SK-N-SH treated with all-trans-retinoic acid at 6 μM for 48 hours (cell line): ENCODE results near the gene COMMD2.
A peak's percentile ranks its signal among the peaks of the same experiment; 100 is the strongest.

Experiments used
- ATAC-seq: fragments of 200-7000 bp; cut with Tn5 transposase; 3 replicates; pipeline ENCODE4 v1.9.1; 2020; ENCODE audit warnings: mild to moderate bottlenecking, moderate library complexity
- CSDC2 ChIP-seq: fragments of 250-450 bp; sonication (Bioruptor Pico); IDR thresholded peaks from 2 replicates; pipeline ENCODE4 v1.5.0; 2020; ENCODE audit warnings: mild to moderate bottlenecking, moderate library complexity
- ESRRG ChIP-seq: fragments of 250-450 bp; sonication (Bioruptor Pico); IDR thresholded peaks from 2 replicates; pipeline ENCODE4 v1.6.1; 2021; ENCODE audit warnings: mild to moderate bottlenecking
- OSR1 ChIP-seq: fragments of 250-450 bp; sonication (Bioruptor Pico); IDR thresholded peaks from 2 replicates; pipeline ENCODE4 v1.8.0; 2022; ENCODE audit warnings: moderate library complexity, mild to moderate bottlenecking, inconsistent platforms
- PPARA ChIP-seq: fragments of 250-450 bp; sonication (Bioruptor Pico); IDR thresholded peaks from 2 replicates; pipeline ENCODE4 v1.5.0; 2020; ENCODE audit warnings: mild to moderate bottlenecking, borderline replicate concordance
- SNAI2 ChIP-seq: fragments of 250-450 bp; sonication (Bioruptor Pico); IDR thresholded peaks from 2 replicates; pipeline ENCODE4 v1.5.0; 2020; ENCODE audit warnings: mild to moderate bottlenecking, moderate library complexity
- TCF4 ChIP-seq: fragments of 250-450 bp; sonication (Bioruptor Pico); IDR thresholded peaks from 2 replicates; pipeline ENCODE4 v1.8.0; 2021; ENCODE audit warnings: mild to moderate bottlenecking, moderate library complexity, borderline replicate concordance
- TOX ChIP-seq: fragments of 250-450 bp; sonication (Bioruptor Pico); IDR thresholded peaks from 2 replicates; pipeline ENCODE4 v1.8.0; 2021; ENCODE audit warnings: mild to moderate bottlenecking, moderate library complexity, borderline replicate concordance
- ZC3H10 ChIP-seq: fragments of 250-450 bp; sonication (Bioruptor Pico); IDR thresholded peaks from 2 replicates; pipeline ENCODE4 v1.5.1; 2021; ENCODE audit warnings: mild to moderate bottlenecking, moderate library complexity
- ZFP30 ChIP-seq: fragments of 450-650 bp; formaldehyde crosslinking; IDR thresholded peaks from 2 replicates; pipeline ENCODE4 v1.5.0; 2022; ENCODE audit warnings: mild to moderate bottlenecking, moderate library complexity
- ZNF565 ChIP-seq: fragments of 450-650 bp; formaldehyde crosslinking; conservative IDR thresholded peaks from 2 replicates; pipeline ENCODE4 v1.5.0; 2020; ENCODE audit warnings: low read depth, mild to moderate bottlenecking, moderate library complexity
- ZNF70 ChIP-seq: fragments of 450-650 bp; formaldehyde crosslinking; IDR thresholded peaks from 2 replicates; pipeline ENCODE4 v1.5.0; 2020; ENCODE audit warnings: mild to moderate bottlenecking, moderate library complexity
- ZNF8 ChIP-seq: fragments of 450-650 bp; formaldehyde crosslinking; IDR thresholded peaks from 2 replicates; pipeline ENCODE4 v1.5.0; 2020; ENCODE audit warnings: mild to moderate bottlenecking, moderate library complexity
- TF ChIP-seq, protein P1 (sequence below): fragments of 250-450 bp; sonication (Bioruptor Pico); IDR thresholded peaks from 2 replicates; pipeline ENCODE4 v1.8.0; 2021; ENCODE audit warnings: low read depth, mild to moderate bottlenecking, moderate library complexity, borderline replicate concordance
- TF ChIP-seq, protein P2 (sequence below): fragments of 250-450 bp; sonication (Bioruptor Pico); IDR thresholded peaks from 2 replicates; pipeline ENCODE4 v1.5.0; 2020; ENCODE audit warnings: mild to moderate bottlenecking, moderate library complexity
- TF ChIP-seq, protein P3 (sequence below): fragments of 250-450 bp; sonication (Bioruptor Pico); IDR thresholded peaks from 2 replicates; pipeline ENCODE4 v1.5.1; 2021; ENCODE audit warnings: mild to moderate bottlenecking, moderate library complexity
- TF ChIP-seq, protein P4 (sequence below): fragments of 250-450 bp; sonication (Bioruptor Pico); IDR thresholded peaks from 2 replicates; pipeline ENCODE4 v1.5.1; 2020; ENCODE audit warnings: low read depth, mild to moderate bottlenecking, moderate library complexity

The COMMD2 gene

DNA sequence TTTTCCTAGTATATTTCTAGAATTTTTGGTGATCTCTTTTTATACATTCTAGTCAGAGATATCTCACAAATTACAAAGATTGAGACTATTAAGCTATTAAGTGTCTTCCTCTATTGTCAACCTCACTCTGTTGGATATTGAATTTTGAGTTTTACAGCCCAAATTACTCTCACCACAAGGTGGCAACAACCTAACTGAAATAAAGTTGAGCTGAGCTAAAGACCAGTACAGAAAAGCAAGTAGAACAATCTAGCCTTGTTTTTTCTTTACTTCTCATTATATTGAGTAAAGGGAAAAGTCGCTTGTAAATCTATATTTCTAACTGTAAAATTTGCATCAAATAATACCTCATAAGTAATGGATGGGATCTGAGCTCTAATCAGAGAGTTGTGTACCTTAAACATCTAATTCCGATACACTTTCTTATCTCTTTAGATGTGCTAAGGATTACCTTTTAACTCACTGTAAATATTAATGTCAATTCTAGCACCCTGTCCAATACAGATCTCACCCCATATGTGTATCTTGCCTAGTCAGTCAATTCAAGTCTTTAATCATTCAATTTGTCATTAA, 13.6 kb upstream of the COMMD2 start:
- TF ChIP-seq PPARA (CRISPR knock-in tag) (no peak), ZFP30 (CRISPR knock-in tag) (no peak), ZNF70 (no peak), TCF4 (no peak), ZC3H10 (CRISPR knock-in tag) (no peak), ZNF565 (CRISPR knock-in tag) (no peak), CSDC2 (CRISPR knock-in tag) (no peak)
- TF ChIP-seq, protein P1, sequence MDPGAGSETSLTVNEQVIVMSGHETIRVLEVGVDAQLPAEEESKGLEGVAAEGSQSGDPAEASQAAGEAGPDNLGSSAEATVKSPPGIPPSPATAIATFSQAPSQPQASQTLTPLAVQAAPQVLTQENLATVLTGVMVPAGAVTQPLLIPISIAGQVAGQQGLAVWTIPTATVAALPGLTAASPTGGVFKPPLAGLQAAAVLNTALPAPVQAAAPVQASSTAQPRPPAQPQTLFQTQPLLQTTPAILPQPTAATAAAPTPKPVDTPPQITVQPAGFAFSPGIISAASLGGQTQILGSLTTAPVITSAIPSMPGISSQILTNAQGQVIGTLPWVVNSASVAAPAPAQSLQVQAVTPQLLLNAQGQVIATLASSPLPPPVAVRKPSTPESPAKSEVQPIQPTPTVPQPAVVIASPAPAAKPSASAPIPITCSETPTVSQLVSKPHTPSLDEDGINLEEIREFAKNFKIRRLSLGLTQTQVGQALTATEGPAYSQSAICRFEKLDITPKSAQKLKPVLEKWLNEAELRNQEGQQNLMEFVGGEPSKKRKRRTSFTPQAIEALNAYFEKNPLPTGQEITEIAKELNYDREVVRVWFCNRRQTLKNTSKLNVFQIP: no peak
- TF ChIP-seq, protein P2, sequence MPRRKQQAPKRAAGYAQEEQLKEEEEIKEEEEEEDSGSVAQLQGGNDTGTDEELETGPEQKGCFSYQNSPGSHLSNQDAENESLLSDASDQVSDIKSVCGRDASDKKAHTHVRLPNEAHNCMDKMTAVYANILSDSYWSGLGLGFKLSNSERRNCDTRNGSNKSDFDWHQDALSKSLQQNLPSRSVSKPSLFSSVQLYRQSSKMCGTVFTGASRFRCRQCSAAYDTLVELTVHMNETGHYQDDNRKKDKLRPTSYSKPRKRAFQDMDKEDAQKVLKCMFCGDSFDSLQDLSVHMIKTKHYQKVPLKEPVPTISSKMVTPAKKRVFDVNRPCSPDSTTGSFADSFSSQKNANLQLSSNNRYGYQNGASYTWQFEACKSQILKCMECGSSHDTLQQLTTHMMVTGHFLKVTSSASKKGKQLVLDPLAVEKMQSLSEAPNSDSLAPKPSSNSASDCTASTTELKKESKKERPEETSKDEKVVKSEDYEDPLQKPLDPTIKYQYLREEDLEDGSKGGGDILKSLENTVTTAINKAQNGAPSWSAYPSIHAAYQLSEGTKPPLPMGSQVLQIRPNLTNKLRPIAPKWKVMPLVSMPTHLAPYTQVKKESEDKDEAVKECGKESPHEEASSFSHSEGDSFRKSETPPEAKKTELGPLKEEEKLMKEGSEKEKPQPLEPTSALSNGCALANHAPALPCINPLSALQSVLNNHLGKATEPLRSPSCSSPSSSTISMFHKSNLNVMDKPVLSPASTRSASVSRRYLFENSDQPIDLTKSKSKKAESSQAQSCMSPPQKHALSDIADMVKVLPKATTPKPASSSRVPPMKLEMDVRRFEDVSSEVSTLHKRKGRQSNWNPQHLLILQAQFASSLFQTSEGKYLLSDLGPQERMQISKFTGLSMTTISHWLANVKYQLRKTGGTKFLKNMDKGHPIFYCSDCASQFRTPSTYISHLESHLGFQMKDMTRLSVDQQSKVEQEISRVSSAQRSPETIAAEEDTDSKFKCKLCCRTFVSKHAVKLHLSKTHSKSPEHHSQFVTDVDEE (CRISPR knock-in tag): no peak
- TF ChIP-seq, protein P3, sequence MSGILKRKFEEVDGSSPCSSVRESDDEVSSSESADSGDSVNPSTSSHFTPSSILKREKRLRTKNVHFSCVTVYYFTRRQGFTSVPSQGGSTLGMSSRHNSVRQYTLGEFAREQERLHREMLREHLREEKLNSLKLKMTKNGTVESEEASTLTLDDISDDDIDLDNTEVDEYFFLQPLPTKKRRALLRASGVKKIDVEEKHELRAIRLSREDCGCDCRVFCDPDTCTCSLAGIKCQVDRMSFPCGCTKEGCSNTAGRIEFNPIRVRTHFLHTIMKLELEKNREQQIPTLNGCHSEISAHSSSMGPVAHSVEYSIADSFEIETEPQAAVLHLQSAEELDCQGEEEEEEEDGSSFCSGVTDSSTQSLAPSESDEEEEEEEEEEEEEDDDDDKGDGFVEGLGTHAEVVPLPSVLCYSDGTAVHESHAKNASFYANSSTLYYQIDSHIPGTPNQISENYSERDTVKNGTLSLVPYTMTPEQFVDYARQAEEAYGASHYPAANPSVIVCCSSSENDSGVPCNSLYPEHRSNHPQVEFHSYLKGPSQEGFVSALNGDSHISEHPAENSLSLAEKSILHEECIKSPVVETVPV (CRISPR knock-in tag): no peak
- TF ChIP-seq, protein P4, sequence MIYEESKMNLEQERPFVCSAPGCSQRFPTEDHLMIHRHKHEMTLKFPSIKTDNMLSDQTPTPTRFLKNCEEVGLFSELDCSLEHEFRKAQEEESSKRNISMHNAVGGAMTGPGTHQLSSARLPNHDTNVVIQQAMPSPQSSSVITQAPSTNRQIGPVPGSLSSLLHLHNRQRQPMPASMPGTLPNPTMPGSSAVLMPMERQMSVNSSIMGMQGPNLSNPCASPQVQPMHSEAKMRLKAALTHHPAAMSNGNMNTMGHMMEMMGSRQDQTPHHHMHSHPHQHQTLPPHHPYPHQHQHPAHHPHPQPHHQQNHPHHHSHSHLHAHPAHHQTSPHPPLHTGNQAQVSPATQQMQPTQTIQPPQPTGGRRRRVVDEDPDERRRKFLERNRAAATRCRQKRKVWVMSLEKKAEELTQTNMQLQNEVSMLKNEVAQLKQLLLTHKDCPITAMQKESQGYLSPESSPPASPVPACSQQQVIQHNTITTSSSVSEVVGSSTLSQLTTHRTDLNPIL (CRISPR knock-in tag): no peak
- TF ChIP-seq, all 23 proteins: peak for 0
- ATAC-seq: peak; percentile 87

DNA sequence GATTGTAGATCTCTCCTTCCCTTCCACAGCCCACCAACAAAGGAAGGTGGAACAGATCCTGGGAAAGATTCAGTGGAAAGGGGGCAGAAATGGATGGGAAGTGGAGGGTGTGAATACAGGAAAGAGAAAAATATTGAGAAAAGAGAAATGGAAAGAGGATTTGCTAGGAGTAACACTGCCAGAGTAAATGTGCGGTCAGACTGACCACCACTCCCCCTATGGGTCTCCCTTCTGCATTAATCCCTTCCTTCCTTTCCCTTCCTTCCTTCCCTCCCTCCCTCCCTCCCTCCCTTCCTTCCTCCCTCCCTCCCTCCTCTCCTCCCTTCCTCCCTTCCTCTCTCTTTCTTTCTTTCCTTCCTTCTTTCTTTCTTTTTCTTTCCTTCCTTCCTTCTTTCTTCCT, 12.0 kb upstream of the COMMD2 start:
- TF ChIP-seq, protein P1: no peak
- no peak for TF ChIP-seq ZNF70
- TF ChIP-seq, protein P4 (CRISPR knock-in tag): no peak
- TF ChIP-seq TOX (CRISPR knock-in tag): no peak
- TF ChIP-seq OSR1 (CRISPR knock-in tag): no peak
- TF ChIP-seq, protein P2 (CRISPR knock-in tag): no peak
- TF ChIP-seq PPARA (CRISPR knock-in tag): no peak
- TF ChIP-seq ZNF8 (CRISPR knock-in tag): no peak
- no peak for TF ChIP-seq TCF4
- TF ChIP-seq CSDC2 (CRISPR knock-in tag): no peak
- no peak for TF ChIP-seq ESRRG (CRISPR knock-in tag)
- no peak for TF ChIP-seq SNAI2 (CRISPR knock-in tag)
- TF ChIP-seq, protein P3 (CRISPR knock-in tag): no peak
- ATAC-seq: no peak
